ENCODE measurements around the gene PCDHB7. TPM values are rescaled to one million over a fixed set of nuclear protein-coding genes. Genes with fewer than 3 reads are reported as not detected.
"Not testable (repeated sequence)": the region's sequence is repeated elsewhere in the genome, so short reads cannot be mapped to it uniquely, and the experiment has no call there.

The PCDHB7 gene
- total RNA-seq, 6 donors from 2014 or later: 0.30 to 2.9 (median 1.8) TPM

- Histone ChIP-seq H3K4me1 (no peaks in the 10 kb centered on the region), H3K9me3 (peaks cover 57 to 81% (median 67%) of the 10 kb centered on the region in 4 donors), H3K4me3 (peak within 1 kb of the TSS in 3 of 4 donors; percentile 2 to 26 (median 7)), H3K27me3 (no peaks in the 10 kb centered on the region), H3K36me3 (no peaks in the 10 kb centered on the region), H3K27ac (no peak within 1 kb of the TSS)
- TF ChIP-seq POLR2A (IDR thresholded peaks at IDR 0.05) (no peak), EP300 (IDR thresholded peaks at IDR 0.05) (no peak), POLR2AphosphoS5 (IDR thresholded peaks at IDR 0.05) (no peak), CTCF (IDR thresholded peaks at IDR 0.05) (no peak)
- WGBS, 2 donors: 23 to 31% methylated on average over 15 of the region's 15 CpGs
- DNase-seq: no peak
- ATAC-seq (ENCODE audit: low FRiP score in 2 of 2): no peak
Observed at GRCh38 chr5:141223112-141223783, 50.8 kb downstream of the PCDHB7 start, which contains the start of gene PCDHB14. TSS of gene PCDHB14 (plus strand) at chr5:141223343. CDS start at chr5:141223506, 163 bp downstream.

- not testable (repeated sequence) for H3K27ac ChIP-seq; H3K27me3 ChIP-seq; H3K4me3 ChIP-seq; H3K4me1 ChIP-seq; ATAC-seq (ENCODE audit: low FRiP score in 2 of 2); H3K36me3 ChIP-seq
- WGBS, 2 donors: 21 to 30% methylated on average over 19 to 32 of the region's 40 CpGs
- H3K9me3 ChIP-seq: peaks cover 42 to 65% (median 56%) of the 10 kb centered on the region in 4 donors
- DNase-seq: peak in 1 of 2 donors; percentile 73
Observed at GRCh38 chr5:141224844-141225243, 52.4 kb downstream of the PCDHB7 start.

- not testable (repeated sequence) for H3K27ac ChIP-seq; ATAC-seq (ENCODE audit: low FRiP score in 2 of 2); H3K4me3 ChIP-seq; H3K4me1 ChIP-seq; H3K27me3 ChIP-seq; H3K36me3 ChIP-seq
- H3K9me3 ChIP-seq: peaks cover 44 to 61% (median 57%) of the 10 kb centered on the region in 4 donors
- 38 to 40% methylated on average over 20 to 21 of the region's 30 CpGs for WGBS, 2 donors
- peak in 1 of 2 donors; percentile 59 for DNase-seq
Observed at GRCh38 chr5:141225421-141225820, 53.0 kb downstream of the PCDHB7 start.

Other genes starting within 250 kb of the PCDHB7 start
- gene PCDHAC1, start 246.3 kb upstream of the PCDHB7 start, total RNA-seq: 1 to 10 TPM; 3.9 to 7.6 (median 5.9) TPM
- 10 to 100 TPM in 4 of 6 donors, 1 to 10 TPM in 2; 5.4 to 23.0 (median 10.6) TPM for gene PCDHAC2, start 206.2 kb upstream of the PCDHB7 start, total RNA-seq
- 1 to 10 TPM in 1 of 6 donors, under 1 TPM in 5; 0.09 to 1.0 (median 0.19) TPM for gene PCDHB1, start 121.3 kb upstream of the PCDHB7 start, total RNA-seq
- gene PCDHB2, start 78.0 kb upstream of the PCDHB7 start, total RNA-seq: 1 to 10 TPM in 5 of 6 donors, under 1 TPM in 1; 0.79 to 9.2 (median 3.7) TPM
- 1 to 10 TPM in 5 of 6 donors, under 1 TPM in 1; 0.39 to 4.2 (median 1.7) TPM for gene PCDHB3, start 72.2 kb upstream of the PCDHB7 start, total RNA-seq
- gene PCDHB4, start 50.8 kb upstream of the PCDHB7 start, total RNA-seq: 1 to 10 TPM in 5 of 6 donors, under 1 TPM in 1; 0.49 to 2.9 (median 2.4) TPM
- 10 to 100 TPM in 1 of 6 donors, 1 to 10 TPM in 5; 1.8 to 22.4 (median 2.2) TPM for gene PCDHB5, start 37.4 kb upstream of the PCDHB7 start, total RNA-seq
- gene PCDHB6, start 22.6 kb upstream of the PCDHB7 start, total RNA-seq: 1 to 10 TPM in 1 of 6 donors, under 1 TPM in 4, not detected in 1; 0.46 to 1.0 (median 0.77) TPM
- gene PCDHB8, start 5.1 kb downstream of the PCDHB7 start, total RNA-seq: 1 to 10 TPM in 1 of 6 donors, under 1 TPM in 3, not detected in 2; 0.83 to 2.1 (median 0.96) TPM
- gene PCDHB16, start 9.7 kb downstream of the PCDHB7 start, total RNA-seq: 1 to 10 TPM; 1.6 to 4.9 (median 2.1) TPM
- 1 to 10 TPM in 4 of 6 donors, under 1 TPM in 2; 0.63 to 3.1 (median 1.2) TPM for gene PCDHB9, start 14.5 kb downstream of the PCDHB7 start, total RNA-seq
- gene PCDHB10, start 19.7 kb downstream of the PCDHB7 start, total RNA-seq: 1 to 10 TPM; 1.0 to 2.2 (median 1.6) TPM
- 1 to 10 TPM in 5 of 6 donors, under 1 TPM in 1; 0.78 to 3.4 (median 1.5) TPM for gene PCDHB11, start 27.0 kb downstream of the PCDHB7 start, total RNA-seq
- gene PCDHB12, start 36.1 kb downstream of the PCDHB7 start, total RNA-seq: 1 to 10 TPM in 4 of 6 donors, under 1 TPM in 2; 0.39 to 6.3 (median 1.8) TPM
- 1 to 10 TPM; 1.2 to 3.1 (median 2.1) TPM for gene PCDHB13, start 41.3 kb downstream of the PCDHB7 start, total RNA-seq
- 1 to 10 TPM; 1.3 to 5.2 (median 2.7) TPM for gene PCDHB14, start 50.7 kb downstream of the PCDHB7 start, total RNA-seq
- 1 to 10 TPM; 1.4 to 4.2 (median 2.6) TPM for gene PCDHB15, start 72.8 kb downstream of the PCDHB7 start, total RNA-seq
- 1 to 10 TPM in 1 of 6 donors, under 1 TPM in 3, not detected in 2; 0.40 to 1.2 (median 0.55) TPM for gene SLC25A2, start 131.4 kb downstream of the PCDHB7 start, total RNA-seq
- gene TAF7, start 148.1 kb downstream of the PCDHB7 start, total RNA-seq: 10 to 100 TPM; 35.6 to 74.5 (median 39.8) TPM
- gene PCDHGA1, start 157.9 kb downstream of the PCDHB7 start, total RNA-seq: under 1 TPM in 4 of 6 donors, not detected in 2; 0.15 to 0.51 (median 0.24) TPM
- gene PCDHGA2, start 166.1 kb downstream of the PCDHB7 start, total RNA-seq: 1 to 10 TPM; 1.6 to 4.3 (median 2.7) TPM
- gene PCDHGA3, start 171.2 kb downstream of the PCDHB7 start, total RNA-seq: 1 to 10 TPM in 4 of 6 donors, under 1 TPM in 2; 0.80 to 2.1 (median 1.7) TPM
- 1 to 10 TPM in 4 of 6 donors, under 1 TPM in 2; 0.76 to 6.3 (median 1.3) TPM for gene PCDHGB1, start 177.5 kb downstream of the PCDHB7 start, total RNA-seq
- 1 to 10 TPM; 1.7 to 9.4 (median 2.8) TPM for gene PCDHGA4, start 182.4 kb downstream of the PCDHB7 start, total RNA-seq
- 10 to 100 TPM in 1 of 6 donors, 1 to 10 TPM in 5; 1.7 to 12.6 (median 2.7) TPM for gene PCDHGB2, start 187.3 kb downstream of the PCDHB7 start, total RNA-seq
- 1 to 10 TPM in 5 of 6 donors, under 1 TPM in 1; 0.97 to 7.3 (median 2.0) TPM for gene PCDHGA5, start 191.5 kb downstream of the PCDHB7 start, total RNA-seq
- 1 to 10 TPM; 1.2 to 6.3 (median 2.3) TPM for gene PCDHGB3, start 197.6 kb downstream of the PCDHB7 start, total RNA-seq
- gene PCDHGA6, start 201.2 kb downstream of the PCDHB7 start, total RNA-seq: 1 to 10 TPM; 1.7 to 7.3 (median 3.6) TPM
- gene PCDHGA7, start 210.1 kb downstream of the PCDHB7 start, total RNA-seq: 10 to 100 TPM in 1 of 6 donors, 1 to 10 TPM in 5; 1.2 to 13.6 (median 2.7) TPM
- 1 to 10 TPM; 2.4 to 6.5 (median 2.9) TPM for gene PCDHGB4, start 215.1 kb downstream of the PCDHB7 start, total RNA-seq
- 1 to 10 TPM in 5 of 6 donors, under 1 TPM in 1; 0.66 to 8.4 (median 1.6) TPM for gene PCDHGA8, start 220.0 kb downstream of the PCDHB7 start, total RNA-seq
- gene PCDHGB5, start 225.3 kb downstream of the PCDHB7 start, total RNA-seq: 10 to 100 TPM in 1 of 6 donors, 1 to 10 TPM in 5; 6.2 to 11.8 (median 8.3) TPM
- gene PCDHGA9, start 230.1 kb downstream of the PCDHB7 start, total RNA-seq: 1 to 10 TPM; 2.4 to 8.4 (median 4.5) TPM
- 1 to 10 TPM; 3.2 to 7.4 (median 6.3) TPM for gene PCDHGB6, start 235.4 kb downstream of the PCDHB7 start, total RNA-seq
- gene PCDHGA10, start 240.3 kb downstream of the PCDHB7 start, total RNA-seq: 10 to 100 TPM in 1 of 6 donors, 1 to 10 TPM in 5; 3.0 to 19.9 (median 4.3) TPM
- gene PCDHGB7, start 245.0 kb downstream of the PCDHB7 start, total RNA-seq: 10 to 100 TPM in 4 of 6 donors, 1 to 10 TPM in 2; 7.0 to 22.5 (median 12.7) TPM
- gene PCDHGA11, start 248.4 kb downstream of the PCDHB7 start, total RNA-seq: 10 to 100 TPM in 1 of 6 donors, 1 to 10 TPM in 5; 2.0 to 16.8 (median 2.3) TPM

Measured in upper lobe of left lung (tissue), 6 donors.